ENCODE results near the gene C11orf97. TPM values are rescaled to one million over a fixed set of nuclear protein-coding genes. Genes with fewer than 3 reads are reported as not detected.

Gene C11orf97
- total and polyA plus RNA-seq, 4 experiments from 2014 or later: not detected

- Histone ChIP-seq H3K4me3 (ENCODE audit: low read length in 2 of 2) (no peak overlapping the region), H3K27me3 (ENCODE audit: insufficient read depth, low read length) (peaks cover 6% of the 10 kb centered on the region), H3K9me3 (ENCODE audit: control insufficient read depth in 1 of 2, low read length in 2 of 2) (no peaks in the 10 kb centered on the region), H3K36me3 (ENCODE audit: insufficient read depth, low read length) (no peaks in the 10 kb centered on the region), H3K27ac (ENCODE audit: low read depth, low read length) (no peak overlapping the region), H3K4me1 (ENCODE audit: insufficient read depth, low read length) (no peaks in the 10 kb centered on the region)
- Mint-ChIP-seq H3K36me3 (no peaks in the 10 kb centered on the region), H3K9me3 (no peaks in the 10 kb centered on the region), H3K27me3 (peaks cover 12 to 26% of the 10 kb centered on the region in 2 donors), H3K4me3 (no peak overlapping the region), H3K27ac (no peak overlapping the region), H3K4me1 (no peaks in the 10 kb centered on the region)
- DNase-seq: no peak
- ChIA-PET POLR2A (ENCODE audit: partially characterized antibody) (no interaction called here), CTCF (ENCODE audit: partially characterized antibody) (interaction anchor here (0.6 to 3.3 kb wide), 2 partner anchors 19 to 1297 kb away, joined by 4 to 10 read pairs; no protein-coding TSS in a partner anchor)
- intact Hi-C loops (cut with micrococcal nuclease): no loop called here
Observed at GRCh38 chr11:94524341-94524740, 12.1 kb downstream of the C11orf97 start.

- no peak for DNase-seq
- H3K36me3 ChIP-seq (ENCODE audit: insufficient read depth, low read length): no peaks in the 10 kb centered on the region
- intact Hi-C loops (cut with micrococcal nuclease): no loop called here
- POLR2A ChIA-PET (ENCODE audit: partially characterized antibody): no interaction called here
- H3K4me1 Mint-ChIP-seq: no peaks in the 10 kb centered on the region
- H3K27ac Mint-ChIP-seq: no peak overlapping the region
- H3K4me1 ChIP-seq (ENCODE audit: insufficient read depth, low read length): no peaks in the 10 kb centered on the region
- H3K36me3 Mint-ChIP-seq: no peaks in the 10 kb centered on the region
- H3K27me3 ChIP-seq (ENCODE audit: insufficient read depth, low read length): peaks cover 6% of the 10 kb centered on the region
- CTCF ChIA-PET (ENCODE audit: partially characterized antibody): interaction anchor here (1.0 to 3.3 kb wide), 2 partner anchors 9 to 20 kb away, joined by 5 to 10 read pairs; no protein-coding TSS in a partner anchor
- H3K9me3 Mint-ChIP-seq: no peaks in the 10 kb centered on the region
- H3K27ac ChIP-seq (ENCODE audit: low read depth, low read length): no peak overlapping the region
- no peaks in the 10 kb centered on the region for H3K9me3 ChIP-seq (ENCODE audit: control insufficient read depth in 1 of 2, low read length in 2 of 2)
- no peak overlapping the region for H3K4me3 ChIP-seq (ENCODE audit: low read length in 2 of 2)
- no peak overlapping the region for H3K4me3 Mint-ChIP-seq
- H3K27me3 Mint-ChIP-seq: peaks cover 15 to 32% of the 10 kb centered on the region in 2 donors
Observed at GRCh38 chr11:94525546-94526324, 13.5 kb downstream of the C11orf97 start.

GRCh38 chr11:94526645-94527438 is 14.6 kb downstream of the C11orf97 start:
- H3K36me3 Mint-ChIP-seq: no peaks in the 10 kb centered on the region
- CTCF ChIA-PET (ENCODE audit: partially characterized antibody): interaction anchor here (0.9 to 1.0 kb wide), 2 partner anchors 9 to 10 kb away, joined by 3 to 5 read pairs; no protein-coding TSS in a partner anchor
- peaks cover 17 to 32% of the 10 kb centered on the region in 2 donors for H3K27me3 Mint-ChIP-seq

GRCh38 chr11:94528551-94528950 is 16.3 kb downstream of the C11orf97 start:
- DNase-seq: no peak
- peaks cover 19 to 33% of the 10 kb centered on the region in 2 donors for H3K27me3 Mint-ChIP-seq

More at GRCh38 chr11:94526645-94527438, 14.6 kb downstream of the C11orf97 start:
- intact Hi-C loops (cut with micrococcal nuclease): no loop called here
- Histone ChIP-seq H3K27me3 (ENCODE audit: insufficient read depth, low read length) (peaks cover 6% of the 10 kb centered on the region), H3K4me3 (ENCODE audit: low read length in 2 of 2) (no peak overlapping the region), H3K9me3 (ENCODE audit: control insufficient read depth in 1 of 2, low read length in 2 of 2) (no peaks in the 10 kb centered on the region), H3K4me1 (ENCODE audit: insufficient read depth, low read length) (no peaks in the 10 kb centered on the region), H3K36me3 (ENCODE audit: insufficient read depth, low read length) (no peaks in the 10 kb centered on the region), H3K27ac (ENCODE audit: low read depth, low read length) (no peak overlapping the region)
- no peaks in the 10 kb centered on the region for H3K4me1 Mint-ChIP-seq
- POLR2A ChIA-PET (ENCODE audit: partially characterized antibody): no interaction called here
- no peak overlapping the region for H3K27ac Mint-ChIP-seq
- no peaks in the 10 kb centered on the region for H3K9me3 Mint-ChIP-seq
- H3K4me3 Mint-ChIP-seq: no peak overlapping the region
- no peak for DNase-seq

GRCh38 chr11:94532211-94532610 is 19.9 kb downstream of the C11orf97 start:
- no peaks in the 10 kb centered on the region for H3K4me1 ChIP-seq (ENCODE audit: insufficient read depth, low read length)
- no peak for DNase-seq
- Mint-ChIP-seq H3K36me3 (no peaks in the 10 kb centered on the region), H3K27ac (no peak overlapping the region), H3K4me3 (no peak overlapping the region), H3K27me3 (peaks cover 19 to 32% of the 10 kb centered on the region in 2 donors), H3K9me3 (no peaks in the 10 kb centered on the region), H3K4me1 (no peaks in the 10 kb centered on the region)
- H3K27me3 ChIP-seq (ENCODE audit: insufficient read depth, low read length): peaks cover 11% of the 10 kb centered on the region
- H3K36me3 ChIP-seq (ENCODE audit: insufficient read depth, low read length): no peaks in the 10 kb centered on the region
- intact Hi-C loops (cut with micrococcal nuclease): no loop called here
- POLR2A ChIA-PET (ENCODE audit: partially characterized antibody): interaction anchor here (1.5 kb wide), 1 partner anchor 12 kb away, joined by 3 read pairs; the partner anchor contains the start of gene FUT4
- H3K4me3 ChIP-seq (ENCODE audit: low read length in 2 of 2): no peak overlapping the region
- H3K9me3 ChIP-seq (ENCODE audit: control insufficient read depth in 1 of 2, low read length in 2 of 2): no peaks in the 10 kb centered on the region
- CTCF ChIA-PET (ENCODE audit: partially characterized antibody): interaction anchor here (1.0 to 2.6 kb wide), 3 partner anchors 11 to 366 kb away, joined by 3 to 6 read pairs (median 3); no protein-coding TSS in a partner anchor
- no peak overlapping the region for H3K27ac ChIP-seq (ENCODE audit: low read depth, low read length)

More at GRCh38 chr11:94528551-94528950, 16.3 kb downstream of the C11orf97 start:
- ChIA-PET CTCF (ENCODE audit: partially characterized antibody) (interaction anchor here (3.0 kb wide), 1 partner anchor 9 kb away, joined by 10 read pairs; no protein-coding TSS in a partner anchor), POLR2A (ENCODE audit: partially characterized antibody) (no interaction called here)
- H3K4me1 ChIP-seq (ENCODE audit: insufficient read depth, low read length): no peaks in the 10 kb centered on the region
- no peaks in the 10 kb centered on the region for H3K9me3 ChIP-seq (ENCODE audit: control insufficient read depth in 1 of 2, low read length in 2 of 2)
- Mint-ChIP-seq H3K36me3 (no peaks in the 10 kb centered on the region), H3K4me1 (no peaks in the 10 kb centered on the region), H3K4me3 (no peak overlapping the region), H3K27ac (no peak overlapping the region), H3K9me3 (no peaks in the 10 kb centered on the region)
- H3K27me3 ChIP-seq (ENCODE audit: insufficient read depth, low read length): peaks cover 6% of the 10 kb centered on the region
- no peaks in the 10 kb centered on the region for H3K36me3 ChIP-seq (ENCODE audit: insufficient read depth, low read length)
- intact Hi-C loops (cut with micrococcal nuclease): no loop called here
- no peak overlapping the region for H3K4me3 ChIP-seq (ENCODE audit: low read length in 2 of 2)
- H3K27ac ChIP-seq (ENCODE audit: low read depth, low read length): no peak overlapping the region

GRCh38 chr11:94533206-94533605 is 20.9 kb downstream of the C11orf97 start:
- Mint-ChIP-seq H3K27me3 (peaks cover 17 to 36% of the 10 kb centered on the region in 2 donors), H3K4me3 (no peak overlapping the region), H3K27ac (no peak overlapping the region), H3K36me3 (no peaks in the 10 kb centered on the region), H3K9me3 (no peaks in the 10 kb centered on the region), H3K4me1 (no peaks in the 10 kb centered on the region)
- Histone ChIP-seq H3K27ac (ENCODE audit: low read depth, low read length) (no peak overlapping the region), H3K36me3 (ENCODE audit: insufficient read depth, low read length) (no peaks in the 10 kb centered on the region), H3K4me3 (ENCODE audit: low read length in 2 of 2) (no peak overlapping the region), H3K27me3 (ENCODE audit: insufficient read depth, low read length) (peaks cover 8% of the 10 kb centered on the region), H3K9me3 (ENCODE audit: control insufficient read depth in 1 of 2, low read length in 2 of 2) (no peaks in the 10 kb centered on the region), H3K4me1 (ENCODE audit: insufficient read depth, low read length) (no peaks in the 10 kb centered on the region)
- ChIA-PET CTCF (ENCODE audit: partially characterized antibody) (interaction anchor here (2.6 kb wide), 1 partner anchor 12 kb away, joined by 6 read pairs; no protein-coding TSS in a partner anchor), POLR2A (ENCODE audit: partially characterized antibody) (no interaction called here)
- intact Hi-C loops (cut with micrococcal nuclease): no loop called here
- DNase-seq: no peak

Data from CD4-positive, alpha-beta memory T cell (primary cell).